Small intestine (tissue), 7 donors: ENCODE measurements around the gene PTPN9. TPM values are rescaled to one million over a fixed set of nuclear protein-coding genes. Genes with fewer than 3 reads are reported as not detected.

ENCODE experiments used
- DNase-seq, 2 donors: peaks; one replicate each; pipeline versions ENCODE4 v3.0.0 to v3.0.0-alpha.2; 2013
- FAIRE-seq: peaks from 2 replicates; lab custom pipeline; 2012; peaks lifted over from hg19 to GRCh38; lab: Jason Lieb, UNC
- H3K27ac ChIP-seq, 3 donors: one replicate each; pipeline ENCODE4 v1.5.1; 2013; ENCODE audit warnings: low read length in 2 of 3, mild to moderate bottlenecking in 2 of 3, control low read depth in 1 of 3, inconsistent platforms in 1 of 3, low read depth in 1 of 3, moderate library complexity in 1 of 3
- H3K27me3 ChIP-seq, 3 donors: one replicate each; pipeline ENCODE4 v1.6.1; 2013; ENCODE audit warnings: low read length in 3 of 3, inconsistent platforms in 1 of 3; ENCODE audit not compliant: control insufficient read depth in 3 of 3, insufficient read depth in 3 of 3
- H3K36me3 ChIP-seq, 3 donors: one replicate each; pipeline ENCODE4 v1.6.1; 2013; ENCODE audit warnings: low read length in 3 of 3, inconsistent platforms in 1 of 3, low read depth in 1 of 3, mild to moderate bottlenecking in 1 of 3, moderate library complexity in 1 of 3; ENCODE audit not compliant: control insufficient read depth in 3 of 3, insufficient read depth in 2 of 3
- H3K4me1 ChIP-seq, 3 donors: one replicate each; pipeline ENCODE4 v1.6.1; 2013; ENCODE audit warnings: low read length in 2 of 3, inconsistent platforms in 1 of 3, low read depth in 1 of 3, mild to moderate bottlenecking in 1 of 3, moderate library complexity in 1 of 3; ENCODE audit not compliant: control insufficient read depth in 3 of 3, insufficient read depth in 2 of 3
- H3K4me3 ChIP-seq, 3 donors: one replicate each; pipeline ENCODE4 v1.5.1; 2013; ENCODE audit warnings: low read length in 3 of 3, control low read depth in 1 of 3, inconsistent platforms in 1 of 3, low read depth in 1 of 3, mild to moderate bottlenecking in 1 of 3, moderate library complexity in 1 of 3
- H3K9me3 ChIP-seq, 2 donors: one replicate each; pipeline ENCODE4 v1.6.1; 2013; ENCODE audit warnings: low read depth in 1 of 2, low read length in 1 of 2; ENCODE audit not compliant: control insufficient read depth in 2 of 2, insufficient read depth in 1 of 2
- WGBS, 3 donors: extraction: QIAGEN DNeasy Blood & Tissue Kit; methylation state at CpG; one replicate each; pipeline ENCODE4 v1.1.7; 2013; 5-methylcytosine and 5-hydroxymethylcytosine counted together
- polyA plus RNA-seq, 4 donors: library from polyadenylated mRNA; stranded (reverse) in 3 of 4; unstranded in 1 of 4; fragments of 200-250 nt in 3 of 4; fragments of 120-200 nt in 1 of 4; gene quantifications; one replicate each; pipeline versions ENCODE4 v1.2.1 to v1.2.3, GENCODE V29; 2013
- donor health status: healthy with polysubstance abuse.
- donor health status: control.
- donor health status: control.
- donor health status: Bipolar disorder and iron deficiency.
- donor health status: healthy.

PTPN9 gene
- polyA plus RNA-seq, 4 donors = 19.7 to 40.2 (median 20.6) TPM

- Histone ChIP-seq H3K27ac (no peak overlapping the region), H3K27me3 (no peaks in the 10 kb centered on the region), H3K4me1 (no peaks in the 10 kb centered on the region), H3K4me3 (no peak overlapping the region), H3K9me3 (no peaks in the 10 kb centered on the region), H3K36me3 (peaks cover 6 to 49% (median 7%) of the 10 kb centered on the region in 3 donors)
- FAIRE-seq (no peak), DNase-seq (no peak)
- WGBS, 3 donors = 80 to 90% (median 81%) methylated on average over 2 of the region's 2 CpGs
These were observed 147.8 kb downstream of the PTPN9 start for GRCh38 chr15:75431270-75431669.

- Histone ChIP-seq H3K4me1 (no peaks in the 10 kb centered on the region), H3K36me3 (peaks cover 4 to 41% (median 6%) of the 10 kb centered on the region in 3 donors), H3K27me3 (no peaks in the 10 kb centered on the region), H3K27ac (no peak overlapping the region), H3K4me3 (no peak overlapping the region), H3K9me3 (no peaks in the 10 kb centered on the region)
- DNase-seq (no peak), FAIRE-seq (no peak)
- 94 to 96% (median 96%) methylated on average over 7 of the region's 7 CpGs for WGBS, 3 donors
These were observed 148.9 kb downstream of the PTPN9 start for GRCh38 chr15:75430259-75430658.

GRCh38 chr15:75428152-75428551 lies 151.0 kb downstream of the PTPN9 start:
- H3K9me3 ChIP-seq = no peaks in the 10 kb centered on the region
- FAIRE-seq (no peak), DNase-seq (no peak)
- peaks cover 7 to 52% (median 8%) of the 10 kb centered on the region in 3 donors for H3K36me3 ChIP-seq
- H3K27me3 ChIP-seq = no peaks in the 10 kb centered on the region
- WGBS, 3 donors = 80 to 88% (median 84%) methylated on average over 3 of the region's 3 CpGs
- H3K4me3 ChIP-seq = no peak overlapping the region
- no peak overlapping the region for H3K27ac ChIP-seq
- H3K4me1 ChIP-seq = no peaks in the 10 kb centered on the region

GRCh38 chr15:75425966-75426500 lies 153.1 kb downstream of the PTPN9 start:
- FAIRE-seq (no peak), DNase-seq (no peak)
- no peaks in the 10 kb centered on the region for H3K27me3 ChIP-seq
- H3K9me3 ChIP-seq = no peaks in the 10 kb centered on the region
- no peak overlapping the region for H3K27ac ChIP-seq
- 49 to 73% (median 69%) methylated on average over 3 of the region's 3 CpGs for WGBS, 3 donors
- no peak overlapping the region for H3K4me3 ChIP-seq
- no peaks in the 10 kb centered on the region for H3K4me1 ChIP-seq
- peaks cover 15 to 60% (median 15%) of the 10 kb centered on the region in 3 donors for H3K36me3 ChIP-seq

GRCh38 chr15:75422554-75422953 lies 156.6 kb downstream of the PTPN9 start:
- WGBS, 3 donors = 93 to 100% (median 96%) methylated on average over 5 of the region's 5 CpGs
- Histone ChIP-seq H3K27ac (no peak overlapping the region), H3K36me3 (peaks cover 10 to 61% (median 10%) of the 10 kb centered on the region in 3 donors), H3K9me3 (no peaks in the 10 kb centered on the region), H3K27me3 (no peaks in the 10 kb centered on the region), H3K4me1 (no peaks in the 10 kb centered on the region), H3K4me3 (no peak overlapping the region)
- DNase-seq = no peak
- no peak for FAIRE-seq

DNA sequence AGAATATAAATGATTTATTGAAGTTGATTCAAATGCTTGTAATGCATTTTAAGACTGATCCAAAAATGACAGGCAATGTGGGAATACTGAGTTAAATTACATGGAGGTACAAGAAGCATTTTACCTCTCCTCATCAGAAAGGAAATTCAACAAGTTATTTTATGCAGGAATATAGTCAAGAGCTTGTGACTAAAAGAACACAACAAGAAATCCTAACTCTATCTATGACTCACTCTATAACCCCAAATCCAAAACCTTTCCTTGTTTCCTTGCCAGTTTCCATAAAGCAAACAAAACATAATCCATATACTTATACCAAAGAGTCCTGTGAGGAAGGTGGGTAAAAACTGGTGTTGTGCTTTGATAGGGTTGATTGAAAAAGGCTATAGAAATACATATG lies 158.4 kb downstream of the PTPN9 start:
- Histone ChIP-seq H3K4me1 (no peaks in the 10 kb centered on the region), H3K9me3 (no peaks in the 10 kb centered on the region), H3K36me3 (peaks cover 10 to 49% (median 10%) of the 10 kb centered on the region in 3 donors), H3K4me3 (no peak overlapping the region), H3K27me3 (no peaks in the 10 kb centered on the region), H3K27ac (no peak overlapping the region)
- FAIRE-seq = no peak
- DNase-seq = no peak

GRCh38 chr15:75416584-75416983 lies 162.5 kb downstream of the PTPN9 start:
- Histone ChIP-seq H3K4me3 (no peak overlapping the region), H3K9me3 (no peaks in the 10 kb centered on the region), H3K4me1 (no peaks in the 10 kb centered on the region), H3K27ac (no peak overlapping the region), H3K36me3 (peaks cover 2 to 39% (median 7%) of the 10 kb centered on the region in 3 donors), H3K27me3 (no peaks in the 10 kb centered on the region)
- FAIRE-seq (no peak), DNase-seq (no peak)
- 88 to 95% (median 93%) methylated on average over 1 of the region's 1 CpG for WGBS, 3 donors
